GM19328 (cell line): Measurements from ENCODE around the gene CNOT9.
"Not testable (repeated sequence)": the region's sequence is repeated elsewhere in the genome, so short reads cannot be mapped to it uniquely, and the experiment has no call there.

ENCODE experiments used
- ATAC-seq: cut with Tn5 transposase; IDR thresholded peaks from one replicate; pipeline ENCODE4 v1.9.1; 2021; ENCODE audit warnings: mild to moderate bottlenecking, moderate library complexity; ENCODE audit not compliant: unreplicated experiment

The CNOT9 gene, protein sequence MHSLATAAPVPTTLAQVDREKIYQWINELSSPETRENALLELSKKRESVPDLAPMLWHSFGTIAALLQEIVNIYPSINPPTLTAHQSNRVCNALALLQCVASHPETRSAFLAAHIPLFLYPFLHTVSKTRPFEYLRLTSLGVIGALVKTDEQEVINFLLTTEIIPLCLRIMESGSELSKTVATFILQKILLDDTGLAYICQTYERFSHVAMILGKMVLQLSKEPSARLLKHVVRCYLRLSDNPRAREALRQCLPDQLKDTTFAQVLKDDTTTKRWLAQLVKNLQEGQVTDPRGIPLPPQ

DNA sequence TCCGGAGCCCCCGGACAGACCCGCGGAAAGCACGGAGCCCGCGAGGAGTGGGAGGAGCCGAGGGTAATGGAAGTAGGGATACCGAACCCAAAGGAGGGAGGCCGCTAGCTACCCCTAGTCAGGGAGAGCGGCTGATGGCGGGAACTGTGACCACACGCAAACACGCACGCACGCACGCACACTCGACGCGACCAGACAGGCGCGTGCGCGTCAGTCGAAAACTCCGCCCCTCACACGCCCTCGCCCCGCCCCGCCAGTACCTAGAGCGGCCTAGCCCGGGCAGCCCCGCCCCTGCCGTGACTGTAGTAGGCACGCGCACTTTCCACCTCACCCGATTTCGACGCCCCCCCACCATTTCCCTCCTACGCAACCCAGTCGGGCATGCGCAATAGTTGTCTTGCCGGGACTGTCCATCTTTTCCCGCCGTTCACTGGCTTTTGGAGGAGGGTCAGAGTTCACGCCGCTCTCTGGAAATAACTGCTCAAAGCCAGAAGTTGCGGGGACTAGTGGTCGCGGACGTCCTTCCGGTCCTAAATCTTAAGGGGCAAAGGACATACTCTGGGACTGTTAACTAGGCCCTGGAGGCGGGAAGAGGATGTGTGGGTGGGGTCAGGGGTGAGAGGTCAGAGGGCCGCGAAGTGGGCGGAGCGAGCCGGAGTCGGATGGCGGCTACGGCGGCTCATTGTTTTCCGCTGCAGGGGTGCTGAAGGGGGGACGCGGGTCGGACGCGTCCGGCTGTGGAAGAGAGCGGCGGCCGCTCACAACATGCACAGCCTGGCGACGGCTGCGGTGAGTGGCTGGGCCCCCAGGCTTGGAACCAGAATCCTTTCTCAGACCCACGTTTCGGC is at the start of gene CNOT9, which contains the start of gene USP37:
Gene CNOT9, plus strand, starts transcription at position 650 of the 848 bp plus-strand sequence. Its CDS starts 116 bp downstream, at position 766.
Gene USP37, minus strand, starts transcription at position 162 of the 848 bp plus-strand sequence. CDS start 9,698 bp downstream, outside the sequence.
- ATAC-seq: peak; percentile 77

DNA sequence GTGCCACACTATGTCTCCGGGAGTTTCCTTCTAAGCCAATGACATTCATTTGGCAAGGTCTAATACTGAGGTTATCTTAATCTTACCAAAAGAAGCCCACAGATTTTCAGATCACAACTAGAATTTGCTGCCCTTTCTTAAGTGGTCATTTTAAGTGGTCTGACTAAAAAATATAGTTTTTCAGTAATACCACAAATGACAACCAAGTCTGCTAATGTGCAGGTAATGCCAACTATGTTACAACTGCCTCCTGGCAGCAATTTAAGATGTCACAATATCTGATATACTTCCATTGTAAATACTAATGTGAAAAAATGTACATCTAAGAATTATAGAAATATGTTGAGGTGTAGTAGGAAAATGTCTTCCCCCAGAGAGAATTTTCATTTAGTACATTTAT is 49.8 kb upstream of the CNOT9 start:
- no peak for ATAC-seq

DNA sequence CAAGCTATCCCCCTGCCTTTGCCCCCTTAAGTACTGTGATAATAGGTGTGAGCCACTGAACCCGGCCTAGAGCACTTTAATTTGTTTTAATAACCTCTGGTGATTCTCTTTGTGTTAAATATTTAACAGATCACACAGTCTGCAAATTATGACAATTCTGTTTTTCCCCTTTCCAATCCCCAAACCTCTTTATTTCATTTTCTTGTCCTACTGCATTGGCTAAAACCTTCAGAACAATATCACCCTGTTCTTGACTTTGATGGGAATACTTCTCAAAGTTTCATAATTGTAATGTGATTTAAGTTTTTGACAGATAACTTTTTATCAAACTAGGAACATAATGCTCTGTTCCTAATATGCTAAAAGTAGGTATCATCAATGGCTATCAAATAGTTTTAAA is 45.0 kb upstream of the CNOT9 start:
- no peak for ATAC-seq

DNA sequence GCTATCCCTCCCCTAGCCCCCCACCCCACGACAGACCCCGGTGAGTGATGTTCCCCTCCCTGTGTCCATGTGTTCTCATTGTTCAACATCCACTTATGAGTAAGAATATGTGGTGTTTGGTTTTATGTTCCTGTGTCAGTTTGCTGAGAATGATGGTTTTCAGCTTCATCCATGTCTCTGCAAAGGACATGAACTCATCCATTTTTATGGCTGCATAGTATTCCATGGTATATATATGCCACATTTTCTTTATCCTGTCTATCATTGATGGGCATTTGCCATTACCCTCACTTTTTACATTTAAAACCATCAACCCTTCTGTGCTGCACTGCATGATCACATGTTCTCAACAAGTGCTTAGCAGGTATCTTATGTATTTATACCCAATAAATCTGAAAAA is 40.2 kb upstream of the CNOT9 start:
- ATAC-seq: not testable (repeated sequence)

DNA sequence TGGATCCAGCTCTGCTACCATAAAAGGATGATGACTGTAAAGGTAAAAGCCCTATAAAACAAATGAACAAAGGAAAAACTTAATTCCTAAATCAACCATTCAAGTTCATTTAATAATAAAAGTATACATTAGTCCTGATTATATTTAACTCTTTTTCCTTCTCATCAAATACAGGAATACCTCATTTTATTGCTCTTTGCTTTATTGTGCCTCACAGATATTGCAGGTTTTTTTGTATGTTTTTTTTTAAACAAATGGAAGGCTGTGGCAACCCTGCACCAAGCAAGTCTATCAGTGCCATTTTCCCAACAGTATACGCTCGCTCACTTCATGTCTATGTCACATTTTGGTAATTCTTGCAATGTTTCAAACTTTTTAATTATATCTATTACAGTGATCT is 38.6 kb upstream of the CNOT9 start:
- ATAC-seq: no peak

DNA sequence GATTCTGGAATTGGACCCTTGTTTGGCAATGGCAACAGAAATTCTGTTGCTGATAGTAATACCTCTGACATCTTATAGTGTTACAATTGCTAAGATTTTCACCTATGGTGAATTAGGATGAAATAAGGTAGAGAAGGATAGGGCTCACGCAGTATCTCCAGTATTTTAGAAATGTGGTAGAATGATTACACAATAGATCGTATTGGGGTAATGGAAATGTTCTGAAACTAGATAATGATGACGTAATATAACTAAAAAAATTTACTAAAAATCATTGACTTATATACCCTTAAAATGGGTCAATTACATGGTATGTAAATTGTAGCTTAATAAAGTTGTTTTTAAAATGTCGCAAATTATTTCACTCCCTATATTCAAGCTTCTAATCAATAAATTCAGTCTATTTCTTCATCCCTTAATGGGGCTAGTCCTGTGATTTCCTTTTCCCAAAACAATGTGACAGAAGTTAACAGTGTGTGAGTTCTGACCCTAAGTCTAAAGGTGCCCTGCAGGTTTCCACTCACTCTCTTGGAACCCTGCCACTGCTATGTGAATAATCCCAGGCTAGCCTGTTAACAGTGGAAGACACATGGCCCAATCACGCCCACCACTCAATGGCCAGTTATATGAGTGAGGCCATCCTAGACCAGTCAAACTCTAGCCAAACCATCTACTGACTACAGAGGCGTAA is 31.7 kb upstream of the CNOT9 start:
- ATAC-seq: no peak

DNA sequence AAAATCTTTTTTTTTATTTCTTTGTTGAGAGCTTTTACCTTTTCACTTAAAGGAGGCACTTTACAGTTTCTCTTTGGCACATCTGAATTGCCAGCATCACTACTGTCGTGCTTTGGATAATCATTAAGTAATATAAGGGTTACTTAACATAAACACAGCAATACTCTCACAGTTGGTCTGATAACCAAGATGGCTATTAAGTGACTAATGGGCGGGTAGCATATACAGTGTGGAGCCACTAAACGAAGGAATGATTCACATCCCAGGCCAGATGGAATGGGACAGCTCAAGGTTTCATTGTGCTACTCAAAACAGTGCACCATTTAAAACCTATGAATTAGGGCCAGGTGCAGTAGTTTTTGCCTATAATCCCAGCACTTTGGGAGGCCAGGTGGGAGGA is 28.6 kb upstream of the CNOT9 start:
- ATAC-seq: no peak

DNA sequence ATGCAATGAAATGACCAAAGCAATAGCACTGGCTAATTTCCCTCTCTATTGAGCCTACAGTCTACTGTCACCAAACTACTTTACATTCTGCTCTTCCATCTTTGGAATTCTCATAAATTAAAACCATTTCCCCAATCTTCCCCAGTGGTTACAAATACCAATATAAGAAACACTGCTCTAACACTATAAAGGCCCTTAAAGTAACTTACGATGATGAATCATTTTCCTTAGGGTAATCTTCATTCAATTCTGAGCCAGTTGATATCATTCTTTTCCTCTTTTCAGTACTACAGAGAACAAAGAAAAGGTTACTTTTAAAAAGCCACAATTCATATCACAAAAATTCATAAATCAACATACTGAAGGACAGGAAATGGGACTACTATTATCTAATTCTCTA is 22.6 kb upstream of the CNOT9 start:
- no peak for ATAC-seq

DNA sequence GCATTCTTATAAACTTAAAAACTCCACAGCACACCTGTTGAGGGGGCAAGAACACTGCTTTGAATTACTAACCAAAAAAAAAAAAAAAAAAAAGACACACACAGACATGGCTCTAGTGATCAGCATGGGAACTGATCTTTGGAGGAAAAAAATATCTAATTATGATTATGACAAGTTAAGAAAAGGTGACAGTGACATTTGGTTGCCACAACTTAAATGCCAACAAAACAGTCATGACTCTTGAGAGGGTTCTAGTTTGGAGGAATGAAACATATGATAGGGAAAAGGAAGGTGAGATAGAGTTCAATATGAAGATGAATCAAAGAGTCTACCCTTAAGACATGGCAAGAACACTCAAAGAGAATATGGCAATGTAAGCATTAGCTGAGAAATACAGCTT is 21.1 kb upstream of the CNOT9 start:
- ATAC-seq: no peak

DNA sequence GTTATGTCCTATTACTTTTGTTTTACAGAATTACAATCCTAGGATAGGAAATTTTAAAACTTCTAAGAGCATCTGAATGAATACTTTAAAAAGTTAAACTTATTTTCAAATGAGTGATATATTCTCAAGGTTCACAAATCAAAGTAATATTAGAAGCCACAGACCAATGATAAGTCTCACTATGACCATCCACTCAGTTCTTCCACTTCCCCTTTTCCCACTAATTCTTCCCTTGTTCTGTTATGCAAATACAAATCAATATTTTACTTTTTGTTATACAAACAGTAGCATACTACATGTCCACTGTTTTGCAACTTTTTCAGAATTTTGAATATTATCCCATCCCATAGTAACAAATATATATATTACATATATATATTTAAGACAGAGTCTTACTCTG is 20.7 kb upstream of the CNOT9 start:
- no peak for ATAC-seq

DNA sequence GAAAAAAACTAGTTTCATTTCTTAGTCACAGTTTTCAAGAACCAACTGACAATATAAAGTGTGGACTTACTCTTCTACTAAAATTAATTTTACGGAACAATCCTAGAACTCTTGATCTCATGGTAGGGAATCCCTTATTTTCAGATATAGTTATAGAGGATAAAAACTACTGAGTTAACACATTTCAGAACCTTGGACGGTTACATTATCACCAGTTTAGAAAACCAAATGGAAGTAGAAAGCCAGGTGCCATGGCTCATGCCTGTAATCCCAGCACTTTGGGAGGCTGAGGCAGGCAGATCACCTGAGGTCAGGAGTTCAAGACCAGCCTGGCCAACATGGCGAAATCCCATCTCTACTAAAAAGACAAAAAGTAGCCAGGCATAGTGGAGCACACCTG is 14.4 kb upstream of the CNOT9 start:
- ATAC-seq: not testable (repeated sequence)

DNA sequence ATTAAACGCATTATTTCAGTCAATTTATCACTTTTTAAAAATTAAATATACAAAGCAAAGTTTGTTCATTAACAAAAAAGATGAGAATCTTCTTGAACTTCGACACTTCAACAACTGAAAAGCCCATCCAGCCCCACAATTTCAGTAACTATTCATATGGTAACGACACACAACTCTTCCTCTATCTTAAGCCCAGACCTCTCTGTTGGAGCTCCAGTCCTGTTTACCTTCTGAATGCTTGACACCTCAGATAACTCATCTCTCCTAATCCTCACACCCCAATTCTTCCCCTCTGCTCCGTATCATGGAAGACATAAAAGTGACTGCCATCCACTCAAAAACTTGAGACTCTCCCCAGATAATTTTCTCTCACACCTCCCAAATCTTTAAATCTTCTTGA is 13.1 kb upstream of the CNOT9 start:
- no peak for ATAC-seq

DNA sequence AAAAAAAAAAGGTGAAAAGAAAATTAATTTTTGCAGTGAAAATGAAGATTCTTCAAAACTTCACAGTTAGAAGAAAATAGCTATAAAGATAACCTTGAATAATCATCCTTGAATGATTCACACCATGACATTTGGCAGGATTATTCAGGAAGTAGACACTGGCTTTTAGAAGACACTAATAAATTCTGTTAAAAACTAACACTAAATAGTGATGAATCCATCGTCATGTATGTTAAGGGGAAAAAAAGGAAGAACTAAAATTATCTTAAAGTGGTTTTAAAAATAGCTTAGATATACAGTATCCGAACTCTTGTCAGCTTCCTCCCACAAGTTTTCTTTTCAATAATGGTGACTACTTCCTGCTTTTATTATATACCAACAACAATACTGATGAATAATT is 10.7 kb upstream of the CNOT9 start:
- ATAC-seq: no peak

DNA sequence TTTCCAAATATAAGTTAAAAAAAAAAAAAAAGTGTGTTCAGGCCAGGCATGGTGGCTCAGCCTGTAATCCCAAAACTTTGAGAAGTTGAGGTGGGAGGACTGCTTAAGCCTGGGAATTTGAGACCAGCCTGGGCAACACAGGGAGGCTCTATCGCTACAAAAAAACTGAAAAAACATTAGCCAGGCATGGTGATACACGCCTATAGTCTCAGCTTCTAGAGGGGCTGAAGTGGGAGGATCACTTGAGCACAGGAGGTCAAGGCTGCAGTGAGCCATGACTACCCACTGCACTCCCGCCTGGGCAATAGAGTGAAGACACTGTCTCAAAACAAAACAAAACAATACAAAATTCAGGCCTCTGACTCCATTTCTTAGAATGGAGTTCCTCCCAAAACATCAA is 9.7 kb upstream of the CNOT9 start:
- no peak for ATAC-seq

DNA sequence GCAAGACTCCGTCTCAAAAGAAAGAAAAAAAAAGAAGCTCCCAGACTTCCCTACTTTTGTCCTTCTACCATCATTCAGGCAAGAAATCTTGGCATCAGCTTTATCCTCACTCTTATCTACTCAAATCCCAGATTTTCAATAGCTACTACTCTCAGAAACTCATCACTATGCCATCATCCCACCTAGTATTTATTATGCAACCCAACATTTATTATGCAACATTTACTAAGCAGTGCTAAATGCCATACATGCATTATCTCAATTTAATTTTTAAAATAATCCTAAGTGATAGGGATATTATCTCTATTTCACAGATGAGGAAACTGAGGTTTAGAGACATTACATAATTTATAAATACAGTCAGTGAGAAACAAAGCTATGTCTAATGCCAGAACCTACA is 4.6 kb upstream of the CNOT9 start:
- no peak for ATAC-seq

DNA sequence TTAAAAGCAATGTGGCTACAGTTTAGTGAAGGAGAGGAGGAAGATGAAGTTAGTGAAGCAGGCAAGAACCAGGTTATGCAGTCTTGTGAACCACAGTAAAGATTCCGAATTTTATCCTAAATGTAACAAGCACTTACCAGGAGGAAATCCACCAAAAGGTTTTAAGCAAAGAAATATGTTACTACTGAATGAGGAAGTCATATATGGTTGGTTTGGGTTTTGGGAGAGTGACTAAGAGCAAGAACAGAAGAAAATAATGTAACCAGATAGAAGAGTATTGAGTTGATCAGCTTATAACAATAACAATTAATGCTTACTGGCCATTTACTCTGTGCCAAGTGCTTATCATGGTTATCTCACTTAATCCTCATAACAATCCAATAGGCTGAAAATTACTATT is 2.3 kb upstream of the CNOT9 start:
- no peak for ATAC-seq

DNA sequence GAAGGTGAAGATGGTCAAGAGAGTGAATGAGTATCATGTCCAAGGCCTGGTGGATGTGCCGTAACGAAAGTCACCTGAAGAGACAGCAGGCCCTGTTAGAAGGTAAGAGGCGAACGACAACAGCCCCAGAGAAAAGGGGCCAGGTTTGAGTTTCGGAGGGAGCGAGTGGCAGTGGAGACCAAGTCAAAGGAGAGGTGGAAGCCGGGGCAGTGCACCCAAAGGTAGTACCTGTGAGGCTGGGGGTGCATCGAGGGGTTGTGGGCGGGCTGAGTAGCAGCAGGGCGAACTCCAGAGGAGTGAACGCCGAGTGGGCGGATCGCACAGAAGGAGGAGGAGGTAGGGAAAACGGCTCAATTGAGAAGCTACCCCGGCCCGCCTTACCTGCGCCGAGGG is 846 bp upstream of the CNOT9 start:
- peak; percentile 37 for ATAC-seq

DNA sequence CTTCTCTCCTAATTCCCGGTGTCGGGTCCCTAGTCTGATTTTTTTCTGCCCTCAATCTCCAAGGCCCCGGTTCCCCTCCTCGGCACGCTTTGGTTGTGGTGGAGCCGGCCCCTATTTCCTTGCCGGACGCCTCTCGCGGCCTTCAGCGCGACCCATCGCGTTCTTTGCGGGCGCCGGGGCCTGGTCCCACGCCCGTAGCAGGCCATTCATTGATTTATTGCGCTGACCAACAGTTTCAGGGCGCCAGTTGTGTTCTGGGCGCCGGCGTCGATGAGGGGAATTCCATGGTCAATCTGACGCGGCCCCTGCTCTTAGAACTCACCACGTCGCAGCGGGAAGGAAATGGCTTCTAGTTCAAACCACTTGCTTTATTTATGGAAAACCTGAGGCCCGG is 396 bp downstream of the CNOT9 start:
- ATAC-seq: peak; percentile 6

DNA sequence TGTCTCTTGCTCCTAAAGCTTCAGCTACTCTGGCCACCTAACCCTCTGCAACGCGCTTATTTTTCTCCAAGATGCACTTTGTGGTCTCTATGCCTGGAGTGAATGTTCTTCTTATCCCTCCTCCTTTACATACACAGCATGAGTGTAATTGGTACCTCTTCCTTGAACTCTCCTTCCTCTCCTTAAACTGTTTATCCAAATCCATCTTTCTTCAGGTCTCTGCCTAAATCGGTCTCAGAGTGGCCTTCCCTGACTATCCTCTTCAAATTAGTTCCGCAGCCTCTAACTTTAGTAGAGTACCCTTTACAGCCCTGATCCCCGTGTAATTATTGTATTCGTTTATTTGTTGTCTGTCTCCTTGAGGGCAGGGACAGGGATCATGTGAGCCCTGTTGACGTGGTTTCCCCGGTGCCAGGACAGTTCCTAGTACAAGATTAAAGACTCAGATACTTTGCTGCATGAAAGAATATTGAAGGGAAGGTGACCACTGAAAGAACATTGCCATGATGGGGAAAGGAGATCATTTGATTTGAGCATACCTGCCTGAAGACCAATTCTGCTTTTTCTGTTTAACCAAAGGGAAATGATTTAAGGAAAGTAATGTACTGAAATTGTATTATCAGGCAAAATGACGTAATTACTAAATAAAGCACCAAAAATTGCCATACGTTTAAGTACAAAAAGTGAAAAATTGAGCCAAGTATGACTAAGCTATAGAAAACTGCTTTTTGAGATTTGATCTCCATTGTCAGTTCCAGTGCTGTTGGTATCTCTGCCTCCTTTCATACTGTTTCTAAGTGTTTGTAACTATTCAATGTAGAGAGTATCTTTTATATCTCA is 1.2 kb downstream of the CNOT9 start:
- no peak for ATAC-seq

DNA sequence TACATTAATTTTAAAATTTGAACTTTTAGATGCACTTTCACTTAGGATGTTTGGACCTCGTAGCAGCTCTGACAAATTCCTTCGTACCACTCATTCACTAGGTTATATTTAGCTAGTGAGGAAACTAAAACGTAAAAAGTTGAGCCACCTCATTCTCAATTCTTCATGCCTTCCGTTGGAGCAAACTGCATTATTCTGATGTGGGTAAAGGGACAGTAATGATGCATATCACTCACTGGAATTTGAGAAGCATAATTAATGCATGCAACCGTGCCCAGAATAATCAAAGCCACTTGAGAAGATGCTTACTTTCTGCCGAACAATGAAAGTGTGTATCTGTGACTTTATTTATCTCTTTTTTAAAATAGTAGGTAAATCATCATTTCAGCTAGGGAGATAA is 2.2 kb downstream of the CNOT9 start:
- ATAC-seq: no peak

DNA sequence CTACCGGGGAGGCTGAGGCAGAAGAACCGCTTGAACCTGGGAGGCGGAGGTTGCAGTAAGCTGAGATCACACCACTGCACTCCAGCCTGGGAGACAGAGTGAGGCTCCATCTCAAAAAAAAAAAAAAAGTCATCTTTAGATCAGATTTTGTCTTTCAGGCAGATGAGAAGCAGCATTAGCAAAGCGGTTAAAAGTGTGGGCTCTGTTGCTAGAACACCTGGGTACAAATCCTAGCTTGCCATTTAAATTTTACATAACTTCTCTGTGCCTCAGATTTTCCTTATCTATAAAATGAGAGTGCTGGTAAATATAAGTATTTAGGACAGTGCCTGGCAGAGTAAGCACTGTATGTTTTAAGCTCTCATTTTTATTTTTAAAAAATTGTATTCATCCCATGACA is 8.2 kb downstream of the CNOT9 start:
- ATAC-seq: no peak
